Measurements from ENCODE around the gene VAC14.
A peak's percentile ranks its signal among the peaks of the same experiment; 100 is the strongest.

- TF ChIP-seq SP1 (IDR thresholded peaks at IDR 0.05) (no peak), BHLHE40 (IDR thresholded peaks at IDR 0.05; ENCODE audit: borderline replicate concordance) (no peak), ARNT (IDR thresholded peaks at IDR 0.05) (no peak), FOXM1 (IDR thresholded peaks at IDR 0.05; ENCODE audit: borderline replicate concordance) (no peak), FOXA1 (IDR thresholded peaks at IDR 0.05) (no peak), PKNOX1 (IDR thresholded peaks at IDR 0.05) (peak; percentile 90), L3MBTL2 (conservative IDR thresholded peaks at IDR 0.05) (no peak), ZNF384 (IDR thresholded peaks at IDR 0.05) (no peak), FOXK2 (IDR thresholded peaks at IDR 0.05) (no peak), ELF4 (IDR thresholded peaks at IDR 0.05) (no peak)
Observed at GRCh38 chr16:70770626-70771552, 30.1 kb downstream of the VAC14 start.
